GM18508 (cell line): ENCODE results near the gene EPB42.

ENCODE experiments used
- ATAC-seq: cut with Tn5 transposase; IDR thresholded peaks from one replicate; pipeline ENCODE4 v1.9.1; 2021; ENCODE audit warnings: moderate number of reproducible peaks; ENCODE audit not compliant: insufficient read depth, unreplicated experiment

EPB42 gene

DNA sequence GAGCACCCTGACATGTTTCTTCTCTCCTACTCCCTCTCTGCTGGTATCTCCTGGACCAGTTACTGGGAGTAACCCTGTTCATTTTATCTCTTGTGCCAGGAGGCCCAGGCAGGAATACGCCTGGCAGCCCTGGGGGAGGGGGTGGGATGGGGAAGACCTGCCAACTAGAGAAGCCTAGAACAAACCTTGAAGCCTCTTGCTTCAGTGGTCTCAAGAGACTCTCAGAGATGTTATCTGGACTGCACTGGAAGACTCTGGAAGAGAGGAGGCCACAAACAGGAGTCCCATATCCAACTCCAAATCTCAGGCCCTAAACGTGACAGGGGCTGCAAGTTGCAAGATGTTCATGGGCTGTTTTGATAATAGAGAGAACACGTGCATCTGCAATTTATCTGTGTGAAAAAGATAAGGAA is at the start of gene EPB42:
Gene EPB42 (minus strand): TSS at position 28 of the 413 bp plus-strand sequence. CDS start 193 bp downstream, outside the sequence.
- ATAC-seq: no peak

- ATAC-seq: no peak
These were observed 49.4 kb upstream of the EPB42 start for GRCh38 chr15:43270113-43270665.

DNA sequence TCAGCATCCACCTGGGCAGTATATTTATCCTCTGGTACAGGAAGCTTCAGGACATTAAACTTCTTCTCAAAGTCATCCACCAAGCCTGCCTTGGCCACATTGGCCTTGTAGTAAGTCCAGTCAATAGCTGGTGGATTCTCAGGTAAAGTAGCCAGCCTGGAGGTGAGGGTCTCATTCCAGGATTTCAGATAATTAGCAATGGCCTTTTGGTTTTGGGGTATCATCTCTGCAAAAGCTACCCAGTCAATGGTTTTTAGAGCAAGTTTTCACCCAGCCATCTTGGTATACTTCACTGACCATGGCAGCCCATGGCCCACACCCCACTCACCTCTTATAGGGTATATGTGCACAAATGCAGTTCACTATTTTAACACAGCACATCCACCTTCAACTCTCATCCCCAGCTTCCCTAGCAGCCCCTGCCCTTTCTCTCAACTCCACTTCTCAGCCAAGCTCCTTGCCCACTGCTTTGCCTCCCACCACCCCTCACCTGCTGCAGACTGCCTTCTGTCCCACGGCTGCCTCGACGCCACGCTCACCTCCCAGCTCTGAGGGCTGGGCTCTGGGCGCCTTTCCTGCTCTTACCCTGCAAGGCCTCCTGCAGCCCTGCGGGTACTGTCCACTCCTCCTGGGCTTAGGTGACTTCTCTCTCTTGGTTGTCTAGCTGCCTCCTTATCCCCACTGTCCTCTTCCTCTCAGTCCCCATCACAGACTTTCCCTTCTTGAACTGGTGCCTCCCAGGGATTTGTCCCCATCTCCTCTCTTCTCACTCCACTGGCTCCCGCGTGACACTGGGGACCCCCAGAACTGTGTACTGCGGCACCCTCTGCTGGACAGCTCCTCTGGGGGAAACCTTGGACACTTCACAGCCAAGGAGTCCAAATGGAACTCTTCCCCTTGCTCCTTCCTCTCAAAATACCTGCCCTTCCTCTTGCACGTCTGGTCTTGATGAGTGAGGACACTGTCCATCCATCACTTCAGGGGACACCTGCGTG is 47.6 kb upstream of the EPB42 start:
- no peak for ATAC-seq

DNA sequence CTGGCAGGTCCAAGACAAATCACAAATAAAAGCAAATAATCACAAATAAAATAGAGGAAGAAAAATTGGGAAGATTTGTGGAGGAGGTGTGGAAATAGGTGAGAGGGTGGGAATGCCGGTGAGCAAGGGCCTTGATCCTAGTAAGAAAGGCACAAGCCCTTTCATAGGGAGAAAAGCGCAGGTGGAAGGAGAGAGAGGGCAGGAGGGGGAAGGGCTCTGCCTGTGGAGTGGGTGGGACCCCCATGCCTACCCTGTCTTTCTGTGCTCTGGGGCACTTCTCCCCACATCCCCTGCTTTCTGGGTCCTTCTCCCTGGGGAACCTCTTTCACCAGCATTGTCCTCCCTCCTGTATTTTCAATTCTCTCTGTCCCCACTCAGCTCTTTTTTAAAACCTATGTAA is 46.6 kb upstream of the EPB42 start:
- ATAC-seq: no peak

DNA sequence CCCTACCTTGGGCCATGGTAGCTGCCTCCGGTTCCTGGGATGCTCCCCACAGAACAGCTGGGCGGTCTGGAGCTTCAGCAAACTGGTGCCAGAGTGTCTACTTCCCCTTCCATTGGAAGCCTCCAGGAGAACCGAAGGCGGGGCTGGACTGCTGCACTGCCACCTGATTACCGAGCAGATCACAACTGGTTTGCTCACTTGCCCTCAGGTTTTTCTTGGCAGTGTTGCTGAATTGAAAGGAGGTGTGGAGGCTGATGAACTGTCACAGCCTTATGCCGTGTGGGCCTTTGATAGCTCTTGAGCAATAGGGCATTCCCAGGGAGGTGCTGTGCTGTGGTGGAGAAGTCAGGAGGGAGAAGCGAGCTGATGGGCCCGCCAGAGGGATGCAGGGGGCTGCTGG is 46.0 kb upstream of the EPB42 start, which contains the start of gene TGM5:
Gene TGM5 (minus strand): TSS at position 95 of the 400 bp plus-strand sequence. CDS start 79 bp downstream, at position 16.
- ATAC-seq: no peak

DNA sequence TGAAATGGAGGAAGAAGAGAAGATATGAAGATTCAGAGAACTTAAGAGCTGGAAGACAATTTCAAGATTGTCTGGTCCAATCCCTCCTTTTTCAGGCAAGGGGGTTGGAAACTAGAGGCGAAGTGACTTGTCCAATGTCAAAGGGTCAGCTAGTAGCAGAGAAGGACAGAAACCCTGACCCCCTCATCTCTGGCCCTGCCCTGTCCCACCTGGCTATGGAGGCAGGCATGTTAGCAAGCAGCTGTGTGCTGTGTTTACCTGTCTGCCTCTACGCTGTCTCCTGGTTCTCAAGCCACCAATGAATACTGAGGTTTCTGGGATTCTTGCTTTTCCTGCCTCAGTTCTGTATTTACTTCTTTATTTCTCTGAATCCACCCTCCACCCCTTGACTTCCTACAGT is 45.6 kb upstream of the EPB42 start:
- ATAC-seq: no peak

DNA sequence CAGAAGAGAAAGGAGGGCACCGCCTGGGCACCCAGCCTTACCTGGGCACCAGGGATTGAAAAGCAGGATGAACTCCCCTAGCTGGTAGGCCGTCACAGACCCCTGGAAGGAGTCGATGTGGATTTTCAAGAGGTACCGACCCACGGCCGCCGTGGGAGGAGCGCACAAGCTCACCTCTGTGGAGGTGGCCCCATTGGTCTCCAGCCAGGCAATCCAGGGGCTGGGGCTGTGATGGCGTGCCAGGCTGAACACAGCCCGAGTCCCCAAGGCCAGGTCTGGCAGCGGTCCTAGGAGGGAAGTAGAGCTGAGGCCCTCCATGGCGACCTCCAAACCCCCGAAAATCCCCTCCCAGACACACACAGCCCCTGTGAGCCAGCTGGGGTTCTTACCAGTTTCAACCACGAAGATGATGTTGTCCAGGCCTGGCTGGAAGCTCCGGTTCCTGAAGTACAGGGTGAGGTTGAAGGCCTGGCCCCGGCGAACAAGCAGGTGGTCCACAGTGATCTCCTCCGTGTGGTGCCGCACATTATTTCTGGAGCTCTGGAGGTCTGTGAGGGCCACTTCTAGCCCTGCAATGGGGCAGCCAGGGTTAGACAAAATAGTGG is 39.3 kb upstream of the EPB42 start:
- ATAC-seq: no peak

DNA sequence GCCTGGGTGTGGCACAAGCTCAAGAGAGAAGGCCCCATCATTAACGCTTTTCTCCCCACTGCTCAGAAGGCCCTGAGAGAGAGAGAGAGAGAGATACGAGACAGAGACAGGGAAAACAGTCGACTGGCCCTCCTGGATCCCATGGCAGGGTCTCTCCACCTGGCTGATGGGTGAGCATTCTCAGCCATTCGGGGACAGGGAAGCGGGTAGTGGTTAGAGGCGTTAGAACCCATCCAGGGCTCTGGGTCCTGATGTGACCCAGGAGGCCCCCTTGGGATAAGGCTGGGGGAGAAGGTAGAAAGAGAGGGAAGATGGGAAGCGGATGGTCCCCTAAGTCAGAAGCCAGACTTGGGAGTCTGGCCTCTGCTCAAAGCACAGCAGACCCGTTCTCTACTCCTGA is 38.0 kb upstream of the EPB42 start:
- ATAC-seq: no peak

- ATAC-seq: no peak
These were observed 35.5 kb upstream of the EPB42 start for GRCh38 chr15:43256341-43256740.

GRCh38 chr15:43255376-43255775 is 34.6 kb upstream of the EPB42 start:
- ATAC-seq: no peak

GRCh38 chr15:43253431-43254403 is 32.9 kb upstream of the EPB42 start:
- no peak for ATAC-seq

DNA sequence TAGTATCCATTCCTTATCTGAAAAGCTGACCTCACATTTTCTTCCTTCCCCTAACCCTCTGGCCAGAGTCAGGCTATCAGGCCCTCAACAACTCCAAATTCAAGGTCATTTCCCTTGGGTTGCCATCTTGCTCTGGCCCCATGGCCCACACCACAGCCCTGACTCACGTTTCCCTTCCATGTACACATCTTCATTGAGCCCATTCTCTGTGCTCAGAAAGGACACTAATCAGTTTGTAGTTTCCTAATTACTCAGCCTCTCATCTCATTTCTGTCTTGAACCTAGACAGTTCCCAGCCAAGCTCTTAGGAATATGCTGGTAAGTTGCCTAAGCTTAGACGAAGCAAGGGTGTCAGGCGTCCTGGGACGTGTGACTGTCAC is 31.0 kb upstream of the EPB42 start:
- no peak for ATAC-seq

DNA sequence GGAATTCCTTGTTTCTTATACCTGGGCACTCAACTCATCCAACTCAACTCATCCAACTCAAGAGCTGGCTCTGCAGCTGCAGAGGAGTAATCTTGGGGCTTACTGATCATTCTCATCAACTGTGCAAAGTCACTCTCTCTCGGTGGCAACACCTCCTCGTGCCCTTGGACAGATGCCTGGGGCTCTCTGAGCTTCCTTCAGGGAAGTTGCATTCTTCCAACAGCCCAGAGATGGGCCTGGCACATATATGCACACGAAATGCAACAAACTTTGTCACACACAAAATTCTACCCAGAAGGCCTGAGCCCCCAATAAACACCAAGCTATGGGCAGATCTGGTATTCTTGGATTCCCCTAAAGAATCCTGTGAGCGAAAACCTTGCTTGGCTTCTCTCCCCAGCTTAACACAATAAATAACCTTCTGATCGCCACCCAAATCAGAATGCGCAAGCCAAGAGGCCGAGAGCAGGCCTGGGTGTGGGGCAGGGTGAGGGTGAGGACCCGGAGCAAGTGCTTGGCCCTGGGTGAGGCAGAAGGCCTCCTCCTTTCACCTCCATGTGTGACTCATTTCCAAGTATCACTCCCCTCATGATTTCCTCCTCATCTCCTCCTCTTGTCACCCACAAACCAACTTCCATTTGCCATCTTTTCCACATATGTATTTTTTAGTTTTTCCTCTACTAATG is 30.5 kb upstream of the EPB42 start:
- no peak for ATAC-seq

DNA sequence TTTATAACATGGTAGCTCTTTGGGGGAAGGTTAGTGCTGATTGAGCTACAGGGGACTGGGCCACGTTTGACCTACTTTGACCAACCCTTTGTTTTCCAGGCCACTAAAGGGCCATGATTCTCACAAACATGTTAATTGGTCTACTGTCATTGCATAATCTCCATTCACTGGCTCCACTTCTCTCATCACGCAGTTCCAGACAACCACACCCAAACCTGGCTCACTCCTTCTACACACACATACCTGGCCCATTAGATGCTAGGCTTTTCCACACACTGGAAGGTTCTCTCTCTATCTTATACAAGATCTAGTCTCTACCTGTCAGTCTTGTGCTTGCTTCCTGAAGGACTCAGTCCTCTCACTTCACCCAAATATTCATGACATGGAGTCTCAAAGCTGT is 30.0 kb upstream of the EPB42 start:
- ATAC-seq: no peak

DNA sequence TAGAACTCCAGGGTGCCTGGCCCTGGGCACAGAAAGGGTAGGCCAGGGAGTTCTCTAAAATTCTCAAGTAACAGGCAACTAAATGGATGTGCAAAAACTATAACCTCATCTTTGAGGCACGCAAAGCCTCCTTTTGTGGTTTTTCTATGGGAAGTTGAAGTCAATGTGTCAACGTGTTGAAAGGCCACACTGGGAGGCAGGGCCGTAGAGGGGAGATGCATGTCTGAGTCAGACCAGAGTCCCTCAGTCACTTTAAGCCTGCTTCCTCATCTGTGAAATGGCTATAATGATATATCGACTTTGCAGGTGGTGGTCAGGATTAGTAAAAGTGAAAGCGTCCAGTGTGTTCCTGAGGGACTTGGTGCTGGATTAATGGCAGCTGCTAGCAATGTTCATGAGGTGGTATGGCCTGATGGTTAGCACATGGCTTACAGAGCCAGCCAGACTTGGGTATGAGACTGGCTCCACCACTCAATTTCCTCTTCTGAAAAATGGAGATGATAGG is 28.9 kb upstream of the EPB42 start:
- ATAC-seq: no peak

DNA sequence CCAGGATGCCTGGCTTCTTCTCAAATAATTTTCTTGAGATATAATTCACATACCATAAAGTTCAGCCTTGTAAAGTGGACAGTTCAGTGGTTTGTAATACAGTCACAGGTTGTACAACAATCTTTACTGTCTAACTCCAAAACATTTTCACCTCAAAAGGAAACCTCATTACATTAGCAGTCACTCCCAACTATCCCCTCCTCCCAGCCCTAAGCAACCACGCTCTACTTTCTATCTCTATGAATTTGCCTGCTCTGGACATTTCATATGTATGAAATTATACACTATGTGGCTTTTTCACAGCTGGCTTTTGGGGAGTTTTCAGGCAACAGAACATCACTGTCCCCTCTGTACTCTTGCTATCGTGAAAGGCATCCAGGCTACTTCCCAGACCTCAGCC is 28.4 kb upstream of the EPB42 start:
- no peak for ATAC-seq

DNA sequence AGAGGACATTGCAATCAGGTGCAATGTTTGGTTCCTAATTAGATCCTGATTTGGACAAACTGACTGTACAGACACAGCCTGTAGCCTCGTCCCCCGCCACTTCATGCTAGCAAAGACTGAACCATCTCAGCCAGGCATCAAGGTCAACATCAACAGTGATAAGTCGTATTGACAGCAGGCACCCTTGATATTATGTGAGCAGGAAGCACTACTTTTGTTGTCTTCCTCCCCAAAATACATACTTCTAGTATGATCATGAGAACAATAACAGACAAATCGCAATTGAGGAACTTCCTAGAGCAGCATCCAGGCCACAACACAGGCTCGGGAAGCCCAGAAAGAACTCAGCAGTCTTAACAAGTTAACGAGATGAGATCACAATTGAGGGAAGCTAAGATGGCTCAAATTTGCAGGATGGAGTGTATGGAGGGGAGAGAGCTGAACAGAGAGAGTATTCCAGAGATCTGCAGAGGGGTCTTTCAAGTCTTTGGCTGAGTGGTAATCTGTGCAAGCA is 25.5 kb upstream of the EPB42 start:
- ATAC-seq: no peak

GRCh38 chr15:43244092-43244491 is 23.3 kb upstream of the EPB42 start:
- ATAC-seq: no peak

DNA sequence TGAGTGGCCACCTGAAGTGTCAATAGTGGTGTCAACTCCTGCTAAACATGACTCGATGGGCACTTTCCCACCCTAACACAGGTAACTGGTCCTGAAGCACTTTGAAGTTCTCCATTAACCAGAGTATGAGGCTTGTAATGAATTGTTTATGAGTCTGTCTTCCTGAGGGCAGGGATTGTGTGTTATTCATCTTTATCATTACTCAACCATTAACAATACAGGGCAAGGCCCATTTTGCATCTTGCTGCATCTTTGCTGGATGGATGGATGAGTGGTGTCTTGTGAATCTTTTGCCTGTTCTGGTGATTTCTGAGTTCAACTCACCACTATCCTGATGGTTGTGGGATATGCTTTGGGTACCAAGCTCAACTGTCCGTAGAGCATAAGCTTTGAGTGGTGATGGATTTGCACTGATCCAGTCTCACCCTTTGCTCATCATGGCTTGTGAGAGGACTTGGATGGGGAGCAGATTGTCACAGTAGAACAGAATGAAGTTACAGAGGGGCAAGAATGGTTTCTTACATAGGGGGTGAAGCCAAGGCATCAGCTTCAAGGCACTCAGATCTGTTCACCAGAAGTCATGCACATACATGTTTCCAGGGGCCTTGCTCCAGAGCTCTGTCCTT is 22.3 kb upstream of the EPB42 start:
- no peak for ATAC-seq
